GM21360 (cell line): Measurements from ENCODE around the gene SLC39A11.
"Not testable (repeated sequence)": the region's sequence is repeated elsewhere in the genome, so short reads cannot be mapped to it uniquely, and the experiment has no call there.

Experiments
- ATAC-seq: cut with Tn5 transposase; IDR thresholded peaks from one replicate; pipeline ENCODE4 v1.9.1; 2021; ENCODE audit warnings: mild to moderate bottlenecking, moderate library complexity; ENCODE audit not compliant: unreplicated experiment

The SLC39A11 gene

GRCh38 chr17:72804949-72805707 is 287.4 kb downstream of the SLC39A11 start:
- no peak for ATAC-seq

- ATAC-seq = no peak
Observed at GRCh38 chr17:72802726-72803125, 289.8 kb downstream of the SLC39A11 start.

- no peak for ATAC-seq
Observed at GRCh38 chr17:72797142-72797541, 295.3 kb downstream of the SLC39A11 start.

GRCh38 chr17:72795941-72796340 is 296.5 kb downstream of the SLC39A11 start:
- ATAC-seq = no peak

GRCh38 chr17:72794152-72794551 is 298.3 kb downstream of the SLC39A11 start:
- ATAC-seq = no peak

GRCh38 chr17:72792771-72793170 is 299.7 kb downstream of the SLC39A11 start:
- ATAC-seq = no peak

GRCh38 chr17:72790190-72790589 is 302.3 kb downstream of the SLC39A11 start:
- no peak for ATAC-seq

- ATAC-seq = no peak
Observed at GRCh38 chr17:72789711-72790110, 302.8 kb downstream of the SLC39A11 start.

- no peak for ATAC-seq
Observed at GRCh38 chr17:72788950-72789585, 303.4 kb downstream of the SLC39A11 start.

GRCh38 chr17:72786209-72786608 is 306.3 kb downstream of the SLC39A11 start:
- ATAC-seq = no peak

GRCh38 chr17:72782985-72783701 is 309.3 kb downstream of the SLC39A11 start:
- no peak for ATAC-seq

GRCh38 chr17:72782437-72782836 is 310.1 kb downstream of the SLC39A11 start:
- ATAC-seq = not testable (repeated sequence)

GRCh38 chr17:72778169-72779151 is 314.0 kb downstream of the SLC39A11 start:
- no peak for ATAC-seq

- no peak for ATAC-seq
Observed at GRCh38 chr17:72775919-72776318, 316.6 kb downstream of the SLC39A11 start.

GRCh38 chr17:72775237-72775636 is 317.3 kb downstream of the SLC39A11 start:
- ATAC-seq = no peak

- ATAC-seq = no peak
Observed at GRCh38 chr17:72774236-72774635, 318.3 kb downstream of the SLC39A11 start.

- ATAC-seq = not testable (repeated sequence)
Observed at GRCh38 chr17:72773225-72773624, 319.3 kb downstream of the SLC39A11 start.

GRCh38 chr17:72772331-72772821 is 320.1 kb downstream of the SLC39A11 start:
- ATAC-seq = no peak

- no peak for ATAC-seq
Observed at GRCh38 chr17:72771734-72772133, 320.8 kb downstream of the SLC39A11 start.

- ATAC-seq = no peak
Observed at GRCh38 chr17:72766761-72767356, 325.6 kb downstream of the SLC39A11 start.
